Heart left ventricle (tissue), 13 donors: ENCODE measurements around the gene NCEH1.
"Not testable (repeated sequence)": the region's sequence is repeated elsewhere in the genome, so short reads cannot be mapped to it uniquely, and the experiment has no call there.

Experiments
- CTCF ChIP-seq, 12 donors: fragments of 200-600 bp; sonication (generic) in 4 of 12; IDR thresholded peaks; one replicate each; pipeline versions ENCODE4 v1.5.0 to v1.8.0; 2018 to 2022; ENCODE audit warnings: antibody characterized with exemption in 12 of 12, mild to moderate bottlenecking in 5 of 12
- POLR2A ChIP-seq, 2 donors: fragments of 450-650 bp; IDR thresholded peaks; one replicate each; pipeline ENCODE4 v1.6.1; 2017; ENCODE audit warnings: antibody characterized with exemption in 2 of 2, mild to moderate bottlenecking in 2 of 2, moderate library complexity in 2 of 2
- donor health status: ischemic (EF 13 %, LVEDD 7.1; RV severe dilation, severe dysfunction).
- donor health status: DM: no; HTN: yes; CAD: no.
- donor health status: DM: no; HTN: no; CAD: no.
- donor health status: ischemic (EF 25% LVEDD 6.9; RV normal size, moderate dysfunction).
- donor health status: ischemic (EF 25% LVEDD 5.7; RV mildly dilated, moderate dysfunction).
- donor health status: ischemic (EF 35%, LVEDD 5.7; RV mildly dilated, moderate dysfunction).
- donor health status: nonischemic (EF 11% LVEDD 7.7; RV severe dilation, severe dysfunction).
- donor health status: DM: yes; HTN: yes; CAD: no.
- donor health status: PGD.
- donor health status: ischemic (EF 29% LVEDD 5.4; RV normal size, mild dysfunction).
- donor health status: nonischemic (EF 23%, LVEDD 6.1; RV moderate dilation, normal function).

GRCh38 chr3:172702731-172703130, 8.1 kb downstream of the NCEH1 start:
- TF ChIP-seq CTCF, POLR2A (IDR thresholded peaks at IDR 0.05): not testable (repeated sequence)
